ENCODE data around the gene MYO1D.

DNA sequence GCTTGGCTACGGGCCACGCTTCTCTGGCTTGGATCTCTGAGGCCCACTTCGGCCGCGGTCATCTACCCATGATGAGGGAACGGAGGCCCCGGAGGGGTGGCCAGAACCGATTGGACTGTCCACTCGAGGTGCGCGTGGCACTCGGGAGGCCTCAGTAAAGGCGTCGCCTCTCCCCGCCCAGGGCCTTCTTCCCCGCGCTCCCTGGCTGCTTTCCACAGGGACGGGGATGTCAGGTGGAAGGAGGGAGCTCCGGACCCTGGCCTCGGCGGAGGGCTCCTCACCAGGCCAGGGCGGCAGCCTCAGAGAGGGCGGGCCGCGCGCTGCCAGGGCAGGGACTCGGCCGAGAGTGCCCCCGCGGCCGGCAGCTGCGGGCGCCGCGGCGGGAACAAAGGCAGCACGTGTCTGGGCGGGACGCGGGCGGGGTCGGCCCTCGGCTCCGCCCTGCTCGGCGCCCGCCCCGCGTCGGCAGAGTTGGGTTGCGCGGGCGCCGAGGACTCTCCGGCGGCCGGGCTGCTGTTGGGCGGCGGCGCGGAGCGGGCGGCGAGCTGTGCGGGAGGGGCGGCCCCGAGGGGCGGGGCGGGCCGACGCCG lies 390.7 kb downstream of the MYO1D start:
- TF ChIP-seq, protein P1, sequence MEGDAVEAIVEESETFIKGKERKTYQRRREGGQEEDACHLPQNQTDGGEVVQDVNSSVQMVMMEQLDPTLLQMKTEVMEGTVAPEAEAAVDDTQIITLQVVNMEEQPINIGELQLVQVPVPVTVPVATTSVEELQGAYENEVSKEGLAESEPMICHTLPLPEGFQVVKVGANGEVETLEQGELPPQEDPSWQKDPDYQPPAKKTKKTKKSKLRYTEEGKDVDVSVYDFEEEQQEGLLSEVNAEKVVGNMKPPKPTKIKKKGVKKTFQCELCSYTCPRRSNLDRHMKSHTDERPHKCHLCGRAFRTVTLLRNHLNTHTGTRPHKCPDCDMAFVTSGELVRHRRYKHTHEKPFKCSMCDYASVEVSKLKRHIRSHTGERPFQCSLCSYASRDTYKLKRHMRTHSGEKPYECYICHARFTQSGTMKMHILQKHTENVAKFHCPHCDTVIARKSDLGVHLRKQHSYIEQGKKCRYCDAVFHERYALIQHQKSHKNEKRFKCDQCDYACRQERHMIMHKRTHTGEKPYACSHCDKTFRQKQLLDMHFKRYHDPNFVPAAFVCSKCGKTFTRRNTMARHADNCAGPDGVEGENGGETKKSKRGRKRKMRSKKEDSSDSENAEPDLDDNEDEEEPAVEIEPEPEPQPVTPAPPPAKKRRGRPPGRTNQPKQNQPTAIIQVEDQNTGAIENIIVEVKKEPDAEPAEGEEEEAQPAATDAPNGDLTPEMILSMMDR (IDR thresholded peaks at IDR 0.05; ENCODE audit: low read depth, low read length): no peak
- TF ChIP-seq EZH2phosphoT487 (IDR thresholded peaks at IDR 0.05; ENCODE audit: low read depth): no peak

Measured in OCI-LY3 (cell line).